A549 treated with ZK216348 at 1 μM for 4 hours (cell line): ENCODE data around the gene UQCRHL. TPM values are rescaled to one million over a fixed set of nuclear protein-coding genes. Genes with fewer than 3 reads are reported as not detected.

Experiments
- total RNA-seq: library from RNA; stranded (reverse); fragments of 200-300 nt; extraction: Qiagen RNA extraction; gene quantifications from 5 replicates; pipeline ENCODE4 v1.2.3, GENCODE V29; 2022; ENCODE audit warnings: low read depth

Gene UQCRHL
- 6.1 to 15.5 TPM (median 7.8 TPM) in 5 replicates for total RNA-seq

GRCh38 chr1:15807549-15807948, at the start of gene UQCRHL:
UQCRHL (minus strand) TSS chr1:15807649; CDS start chr1:15807649, 0 bp downstream.

DNA sequence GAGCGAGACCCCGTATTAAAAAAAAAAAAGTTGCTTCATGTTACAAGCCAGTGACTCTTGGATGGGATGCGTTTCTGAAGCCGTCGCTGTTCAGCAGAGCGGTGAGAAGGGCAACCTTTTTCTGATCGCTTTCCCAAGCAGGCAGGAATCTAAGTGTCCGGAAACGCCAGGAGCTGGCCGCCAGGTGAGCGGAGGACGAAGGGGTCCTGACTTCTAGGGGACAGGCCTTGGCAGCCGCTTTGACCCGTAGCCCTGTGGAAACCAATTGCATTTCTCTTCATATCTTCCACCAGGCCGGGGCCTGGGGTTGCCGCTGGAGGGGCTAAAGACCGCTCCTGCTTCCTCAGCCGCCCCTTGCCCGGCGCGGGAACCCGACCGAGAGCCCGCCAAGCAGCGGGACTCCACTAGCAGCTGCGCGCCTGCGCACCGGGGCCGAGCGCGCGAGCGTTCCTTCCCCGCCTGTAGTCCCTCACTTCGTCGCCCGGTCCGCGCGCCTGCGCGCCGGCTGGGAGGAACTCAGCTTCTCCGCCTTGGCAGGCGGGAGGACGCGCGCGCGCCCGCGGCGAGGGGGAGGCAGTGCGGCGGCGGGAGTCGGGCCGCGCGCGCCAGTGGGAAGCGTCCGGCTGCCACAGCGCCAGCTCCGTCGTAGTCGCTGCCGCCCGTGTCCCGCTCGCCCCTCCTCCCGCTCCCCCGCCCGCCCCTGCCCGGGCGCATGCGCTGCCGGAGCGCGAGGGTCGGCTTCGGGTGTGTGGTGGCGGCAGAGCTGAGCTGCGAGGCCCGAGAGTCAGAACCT, 39.8 kb upstream of the UQCRHL start, which contains the start of gene SPEN:
SPEN (plus strand) TSS at position 608 of the 793 bp plus-strand sequence. CDS start 361 bp downstream, outside the sequence.

DNA sequence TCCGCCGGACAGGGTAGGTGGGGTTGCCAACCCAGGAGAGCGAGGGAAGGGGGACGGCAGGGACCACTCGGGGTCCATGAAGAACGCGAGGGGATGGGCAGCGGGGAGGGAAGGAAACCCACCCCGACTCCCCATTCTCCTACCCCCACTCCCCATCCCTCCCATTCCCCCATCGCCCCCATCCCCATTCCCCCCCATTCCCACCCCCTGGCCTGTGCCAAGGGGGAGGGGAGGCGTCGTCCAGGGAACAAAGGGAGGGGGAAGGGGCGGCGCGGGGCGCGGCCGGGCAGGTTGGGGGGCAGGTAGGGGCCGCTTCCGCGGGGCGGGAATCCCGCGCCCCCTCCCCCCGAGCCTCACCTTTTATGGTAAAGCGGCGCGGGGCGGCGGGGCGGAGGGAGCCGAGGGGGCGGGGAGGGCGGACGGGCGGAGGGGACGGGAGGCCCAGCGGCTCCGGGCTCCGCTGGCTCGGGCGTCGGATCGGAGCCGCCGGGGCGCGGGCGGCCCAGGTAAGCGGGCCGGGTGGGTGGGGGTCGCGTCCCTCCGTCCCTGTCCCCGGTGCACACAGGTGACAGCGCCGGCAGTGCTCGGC, 49.0 kb downstream of the UQCRHL start, which contains the start of gene FBLIM1:
FBLIM1 (plus strand) TSS at position 453 of the 589 bp plus-strand sequence. CDS start 6,189 bp downstream, outside the sequence.

Other genes with a start within 250 kb of the UQCRHL start
- gene AGMAT, start 222.6 kb downstream of the UQCRHL start, total RNA-seq: 4.5 to 8.1 TPM (median 7.6 TPM) in 5 replicates
- 6.5 to 10.5 TPM (median 8.6 TPM) in 5 replicates for gene DDI2, start 190.2 kb downstream of the UQCRHL start, total RNA-seq
- gene PLEKHM2, start 123.3 kb downstream of the UQCRHL start, total RNA-seq: 16.2 to 30.5 TPM (median 26.7 TPM) in 5 replicates
- gene SLC25A34, start 71.4 kb downstream of the UQCRHL start, total RNA-seq: 0.12 to 0.48 TPM (median 0.28 TPM) in 5 replicates
- not detected in 5 replicates for gene TMEM82, start 65.2 kb downstream of the UQCRHL start, total RNA-seq
- gene FBLIM1, start 48.9 kb downstream of the UQCRHL start, total RNA-seq: 21.1 to 38.6 TPM (median 30.3 TPM) in 5 replicates
- 34.9 to 48.0 TPM (median 44.8 TPM) in 5 replicates for gene SPEN, start 40.1 kb upstream of the UQCRHL start, total RNA-seq
- 7.7 to 17.9 TPM (median 14.7 TPM) in 5 replicates for gene ZBTB17, start 168.5 kb upstream of the UQCRHL start, total RNA-seq
- 0.05 TPM in 1 of 5 replicates, not detected in the others for gene SRARP, start 196.6 kb upstream of the UQCRHL start, total RNA-seq
- not detected in 5 replicates for gene HSPB7, start 210.4 kb upstream of the UQCRHL start, total RNA-seq
- gene CLCNKA, start 214.4 kb upstream of the UQCRHL start, total RNA-seq: 0.06 TPM in 1 of 5 replicates, not detected in the others
- 0.07 to 0.22 TPM (median 0.15 TPM) in 4 of 5 replicates, not detected in the other for gene CLCNKB, start 236.1 kb upstream of the UQCRHL start, total RNA-seq